Activated naive CD4-positive, alpha-beta T cell treated with anti-CD3 and anti-CD28 coated beads, Interleukin-2, amount 50 U/mL, for 24 hours (primary cell): Measurements from ENCODE around the gene EHD4.

Source experiments
- H3K27ac Mint-ChIP-seq: one replicate; pipeline ENCODE4 v1.8.0; 2021; ENCODE audit warnings: mild to moderate bottlenecking, mixed read lengths
- H3K27me3 Mint-ChIP-seq: one replicate; pipeline ENCODE4 v1.8.0; 2021; ENCODE audit warnings: mixed read lengths
- H3K36me3 Mint-ChIP-seq: one replicate; pipeline ENCODE4 v1.8.0; 2021; ENCODE audit warnings: mixed read lengths
- H3K4me1 Mint-ChIP-seq: one replicate; pipeline ENCODE4 v1.8.0; 2021; ENCODE audit warnings: mixed read lengths
- H3K4me3 Mint-ChIP-seq: one replicate; pipeline ENCODE4 v1.8.0; 2021; ENCODE audit warnings: mild to moderate bottlenecking, mixed read lengths
- H3K9me3 Mint-ChIP-seq: one replicate; pipeline ENCODE4 v1.8.0; 2021; ENCODE audit warnings: mixed read lengths

The EHD4 gene

GRCh38 chr15:41987925-41988275, 15.5 kb upstream of the EHD4 start:
- Mint-ChIP-seq H3K4me1 (no peaks in the 10 kb centered on the region), H3K4me3 (no peak overlapping the region), H3K9me3 (no peaks in the 10 kb centered on the region), H3K27me3 (peaks cover 2% of the 10 kb centered on the region), H3K27ac (no peak overlapping the region), H3K36me3 (no peaks in the 10 kb centered on the region)

- no peak overlapping the region for H3K27ac Mint-ChIP-seq
- H3K4me1 Mint-ChIP-seq = no peaks in the 10 kb centered on the region
- no peak overlapping the region for H3K4me3 Mint-ChIP-seq
- H3K36me3 Mint-ChIP-seq = no peaks in the 10 kb centered on the region
- peaks cover 2% of the 10 kb centered on the region for H3K27me3 Mint-ChIP-seq
- no peaks in the 10 kb centered on the region for H3K9me3 Mint-ChIP-seq
These were observed 15.0 kb upstream of the EHD4 start for GRCh38 chr15:41987246-41987924.

GRCh38 chr15:41985236-41986160, 13.1 kb upstream of the EHD4 start:
- no peak overlapping the region for H3K4me3 Mint-ChIP-seq
- H3K9me3 Mint-ChIP-seq = no peaks in the 10 kb centered on the region
- H3K27ac Mint-ChIP-seq = no peak overlapping the region
- H3K36me3 Mint-ChIP-seq = no peaks in the 10 kb centered on the region
- H3K27me3 Mint-ChIP-seq = peaks cover 2% of the 10 kb centered on the region
- H3K4me1 Mint-ChIP-seq = no peaks in the 10 kb centered on the region

- Mint-ChIP-seq H3K36me3 (no peaks in the 10 kb centered on the region), H3K4me1 (no peaks in the 10 kb centered on the region), H3K4me3 (no peak overlapping the region), H3K27ac (no peak overlapping the region), H3K9me3 (no peaks in the 10 kb centered on the region), H3K27me3 (peaks cover 2% of the 10 kb centered on the region)
These were observed 12.3 kb upstream of the EHD4 start for GRCh38 chr15:41984622-41985021.

GRCh38 chr15:41983621-41984571, 11.5 kb upstream of the EHD4 start:
- peaks cover 2% of the 10 kb centered on the region for H3K27me3 Mint-ChIP-seq
- no peaks in the 10 kb centered on the region for H3K4me1 Mint-ChIP-seq
- no peak overlapping the region for H3K27ac Mint-ChIP-seq
- H3K36me3 Mint-ChIP-seq = no peaks in the 10 kb centered on the region
- no peak overlapping the region for H3K4me3 Mint-ChIP-seq
- no peaks in the 10 kb centered on the region for H3K9me3 Mint-ChIP-seq

- H3K4me3 Mint-ChIP-seq = no peak overlapping the region
- no peaks in the 10 kb centered on the region for H3K36me3 Mint-ChIP-seq
- H3K4me1 Mint-ChIP-seq = no peaks in the 10 kb centered on the region
- H3K27ac Mint-ChIP-seq = no peak overlapping the region
- no peaks in the 10 kb centered on the region for H3K27me3 Mint-ChIP-seq
- H3K9me3 Mint-ChIP-seq = no peaks in the 10 kb centered on the region
These were observed 10.9 kb upstream of the EHD4 start for GRCh38 chr15:41983221-41983620.

GRCh38 chr15:41982133-41982930, 10.0 kb upstream of the EHD4 start:
- no peaks in the 10 kb centered on the region for H3K9me3 Mint-ChIP-seq
- H3K4me1 Mint-ChIP-seq = no peaks in the 10 kb centered on the region
- no peaks in the 10 kb centered on the region for H3K27me3 Mint-ChIP-seq
- H3K36me3 Mint-ChIP-seq = no peaks in the 10 kb centered on the region
- H3K27ac Mint-ChIP-seq = no peak overlapping the region
- no peak overlapping the region for H3K4me3 Mint-ChIP-seq

GRCh38 chr15:41981371-41982132, 9.2 kb upstream of the EHD4 start:
- H3K36me3 Mint-ChIP-seq = no peaks in the 10 kb centered on the region
- H3K9me3 Mint-ChIP-seq = no peaks in the 10 kb centered on the region
- no peak overlapping the region for H3K4me3 Mint-ChIP-seq
- H3K4me1 Mint-ChIP-seq = no peaks in the 10 kb centered on the region
- no peaks in the 10 kb centered on the region for H3K27me3 Mint-ChIP-seq
- H3K27ac Mint-ChIP-seq = no peak overlapping the region

- no peak overlapping the region for H3K27ac Mint-ChIP-seq
- no peaks in the 10 kb centered on the region for H3K27me3 Mint-ChIP-seq
- no peaks in the 10 kb centered on the region for H3K36me3 Mint-ChIP-seq
- no peak overlapping the region for H3K4me3 Mint-ChIP-seq
- no peaks in the 10 kb centered on the region for H3K9me3 Mint-ChIP-seq
- H3K4me1 Mint-ChIP-seq = no peaks in the 10 kb centered on the region
These were observed 8.4 kb upstream of the EHD4 start for GRCh38 chr15:41980654-41981323.

- Mint-ChIP-seq H3K4me3 (no peak overlapping the region), H3K9me3 (no peaks in the 10 kb centered on the region), H3K27ac (no peak overlapping the region), H3K36me3 (no peaks in the 10 kb centered on the region), H3K4me1 (no peaks in the 10 kb centered on the region), H3K27me3 (peaks cover 3% of the 10 kb centered on the region)
These were observed 7.3 kb upstream of the EHD4 start for GRCh38 chr15:41979493-41980266.

GRCh38 chr15:41978534-41978933, 6.2 kb upstream of the EHD4 start:
- no peak overlapping the region for H3K4me3 Mint-ChIP-seq
- no peaks in the 10 kb centered on the region for H3K36me3 Mint-ChIP-seq
- peaks cover under 1% of the 10 kb centered on the region for H3K4me1 Mint-ChIP-seq
- H3K27ac Mint-ChIP-seq = no peak overlapping the region
- H3K27me3 Mint-ChIP-seq = peaks cover 6% of the 10 kb centered on the region
- no peaks in the 10 kb centered on the region for H3K9me3 Mint-ChIP-seq

GRCh38 chr15:41977757-41978383, 5.5 kb upstream of the EHD4 start:
- Mint-ChIP-seq H3K9me3 (no peaks in the 10 kb centered on the region), H3K27me3 (peaks cover 6% of the 10 kb centered on the region), H3K4me1 (peaks cover 7% of the 10 kb centered on the region), H3K27ac (no peak overlapping the region), H3K4me3 (no peak overlapping the region), H3K36me3 (no peaks in the 10 kb centered on the region)

GRCh38 chr15:41975669-41976068, 3.3 kb upstream of the EHD4 start:
- H3K9me3 Mint-ChIP-seq = no peaks in the 10 kb centered on the region
- H3K4me3 Mint-ChIP-seq = no peak overlapping the region
- H3K27me3 Mint-ChIP-seq = peaks cover 6% of the 10 kb centered on the region
- H3K4me1 Mint-ChIP-seq = peaks cover 18% of the 10 kb centered on the region
- H3K27ac Mint-ChIP-seq = no peak overlapping the region
- H3K36me3 Mint-ChIP-seq = no peaks in the 10 kb centered on the region
